K562 (cell line): ENCODE measurements around the gene NAT8L. TPM values are rescaled to one million over a fixed set of nuclear protein-coding genes. Genes with fewer than 3 reads are reported as not detected.

ENCODE experiments used
- ADNP ChIP-seq: fragments of 200-800 bp; sonication (Bioruptor generic); IDR thresholded peaks from 2 replicates; pipeline ENCODE4 v1.6.1; 2016; ENCODE audit warnings: missing genetic modification characterization, missing compliant biosample characterization
- BACH1 ChIP-seq: fragments of 200-800 bp; sonication (Bioruptor generic); IDR thresholded peaks from 2 replicates; pipeline ENCODE4 v1.6.1; 2016; ENCODE audit warnings: missing genetic modification characterization, missing compliant biosample characterization
- ESRRA ChIP-seq: fragments of 450-650 bp; IDR thresholded peaks from 2 replicates; pipeline ENCODE4 v1.6.1; 2014; ENCODE audit warnings: low read depth, mild to moderate bottlenecking, moderate library complexity, borderline replicate concordance
- ESRRB ChIP-seq: fragments of 250-450 bp; sonication (Bioruptor Pico); IDR thresholded peaks from 2 replicates; pipeline ENCODE4 v1.5.0; 2020; ENCODE audit warnings: mild to moderate bottlenecking, moderate library complexity, borderline replicate concordance
- FIP1L1 ChIP-seq: fragments of 200-400 bp; formaldehyde crosslinking; IDR thresholded peaks from 2 replicates; pipeline ENCODE4 v1.6.1; 2018; ENCODE audit warnings: mild to moderate bottlenecking, low read depth, low read length; ENCODE audit not compliant: poor library complexity, severe bottlenecking
- JUN ChIP-seq, 2 experiments: sonication (generic) in 1 of 2; formaldehyde crosslinking in 1 of 2; IDR thresholded peaks; 2 replicates each; pipeline versions ENCODE4 v1.6.1 to v1.8.0; 2012 to 2022; ENCODE audit warnings: borderline replicate concordance in 2 of 2, mild to moderate bottlenecking in 2 of 2, improper control_type of control experiment in 1 of 2, low read depth in 1 of 2, low read length in 1 of 2, missing genetic modification reagents in 1 of 2
- LEF1 ChIP-seq: fragments of 450-650 bp; IDR thresholded peaks from 2 replicates; pipeline ENCODE4 v1.6.1; 2016; ENCODE audit warnings: mild to moderate bottlenecking
- MEIS2 ChIP-seq: fragments of 450-650 bp; IDR thresholded peaks from 2 replicates; pipeline ENCODE4 v1.6.1; 2014; ENCODE audit warnings: mild to moderate bottlenecking; ENCODE audit not compliant: partially characterized antibody
- POLR2A ChIP-seq: fragments of 450-650 bp; conservative IDR thresholded peaks from 2 replicates; pipeline ENCODE4 v1.6.1; 2016
- RB1 ChIP-seq: fragments of 450-650 bp; IDR thresholded peaks from 2 replicates; pipeline ENCODE4 v1.6.1; 2017; ENCODE audit warnings: low read depth, mild to moderate bottlenecking
- RBBP5 ChIP-seq: fragments of 200-600 bp; sonication (generic); IDR thresholded peaks from 2 replicates; pipeline ENCODE4 v1.6.1; 2012; ENCODE audit warnings: borderline replicate concordance, mild to moderate bottlenecking, low read length, control low read depth, inconsistent platforms; ENCODE audit not compliant: insufficient read depth, poor library complexity, severe bottlenecking
- SMARCA5 ChIP-seq: fragments of 450-650 bp; IDR thresholded peaks from 2 replicates; pipeline ENCODE4 v1.6.1; 2016
- TEAD1 ChIP-seq, 2 experiments: fragments of 450-650 bp in 1 of 2; sonication (generic) in 1 of 2; formaldehyde crosslinking; IDR thresholded peaks; 2 replicates each; pipeline versions ENCODE4 v1.4.0 to v1.8.0; 2020 to 2022; ENCODE audit warnings: mild to moderate bottlenecking in 2 of 2, missing genetic modification reagents in 1 of 2
- polyA plus RNA-seq, 8 experiments: library from polyadenylated mRNA; depleted of rRNA in 4 of 8; stranded (reverse) in 5 of 8; unstranded in 3 of 8; fragments of >200 nt; fragmentation: Nextera tagmentation in 2 of 8; fragmentation: Illumina TruSeq in 1 of 8; extraction: Ambion mirVana in 2 of 8; extraction: Trizol in 1 of 8; gene quantifications; 2 replicates each; pipeline versions ENCODE4 v1.2.1 to v1.2.3, GENCODE V29; 2011 to 2014; ENCODE audit warnings: inconsistent platforms in 1 of 8, missing spikeins in 1 of 8
- total RNA-seq, 7 experiments: library from RNA; depleted of rRNA in 6 of 7; stranded (reverse); fragments of >200 nt in 6 of 7; fragmentation: Illumina TruSeq in 2 of 7; extraction: Trizol in 2 of 7; gene quantifications; 2 replicates each; pipeline versions ENCODE4 v1.2.1 to v1.2.3, GENCODE V29; 2011 to 2021; ENCODE audit warnings: low replicate concordance in 1 of 7
- TF ChIP-seq, protein P1 (sequence below): sonication (generic); formaldehyde crosslinking; IDR thresholded peaks from 2 replicates; pipeline ENCODE4 v1.8.1; 2023; ENCODE audit warnings: mild to moderate bottlenecking, missing genetic modification reagents
- TF ChIP-seq, protein P2 (sequence below): fragments of 250-450 bp; sonication (Bioruptor Pico); IDR thresholded peaks from 2 replicates; pipeline ENCODE4 v1.5.0; 2021
- TF ChIP-seq, protein P3 (sequence below): fragments of 250-450 bp; sonication (Bioruptor Pico); IDR thresholded peaks from 2 replicates; pipeline ENCODE4 v1.5.0; 2020; ENCODE audit warnings: mild to moderate bottlenecking
- TF ChIP-seq, protein P4 (sequence below), 2 experiments: IDR thresholded peaks; 2 replicates each; pipeline ENCODE4 v1.6.1; 2011; ENCODE audit warnings: borderline replicate concordance in 1 of 2, control low read depth in 1 of 2, low read depth in 1 of 2, low read length in 1 of 2, mild to moderate bottlenecking in 1 of 2, mixed read lengths in 1 of 2, moderate library complexity in 1 of 2; ENCODE audit not compliant: insufficient read depth in 1 of 2, insufficient read length in 1 of 2, poor library complexity in 1 of 2, severe bottlenecking in 1 of 2; ENCODE audit errors: extremely low read depth in 1 of 2
- TF ChIP-seq, protein P5 (sequence below): fragments of 450-650 bp; IDR thresholded peaks from one replicate; pipeline ENCODE4 v1.6.1; 2018; ENCODE audit warnings: mild to moderate bottlenecking, moderate library complexity; ENCODE audit not compliant: partially characterized antibody

NAT8L gene
- total and polyA plus RNA-seq, 9 of the 15 experiments (the other 6 are each of a cell fraction or from before 2014, with no cell fraction given): 0.06 to 11.0 (median 1.5) TPM

DNA sequence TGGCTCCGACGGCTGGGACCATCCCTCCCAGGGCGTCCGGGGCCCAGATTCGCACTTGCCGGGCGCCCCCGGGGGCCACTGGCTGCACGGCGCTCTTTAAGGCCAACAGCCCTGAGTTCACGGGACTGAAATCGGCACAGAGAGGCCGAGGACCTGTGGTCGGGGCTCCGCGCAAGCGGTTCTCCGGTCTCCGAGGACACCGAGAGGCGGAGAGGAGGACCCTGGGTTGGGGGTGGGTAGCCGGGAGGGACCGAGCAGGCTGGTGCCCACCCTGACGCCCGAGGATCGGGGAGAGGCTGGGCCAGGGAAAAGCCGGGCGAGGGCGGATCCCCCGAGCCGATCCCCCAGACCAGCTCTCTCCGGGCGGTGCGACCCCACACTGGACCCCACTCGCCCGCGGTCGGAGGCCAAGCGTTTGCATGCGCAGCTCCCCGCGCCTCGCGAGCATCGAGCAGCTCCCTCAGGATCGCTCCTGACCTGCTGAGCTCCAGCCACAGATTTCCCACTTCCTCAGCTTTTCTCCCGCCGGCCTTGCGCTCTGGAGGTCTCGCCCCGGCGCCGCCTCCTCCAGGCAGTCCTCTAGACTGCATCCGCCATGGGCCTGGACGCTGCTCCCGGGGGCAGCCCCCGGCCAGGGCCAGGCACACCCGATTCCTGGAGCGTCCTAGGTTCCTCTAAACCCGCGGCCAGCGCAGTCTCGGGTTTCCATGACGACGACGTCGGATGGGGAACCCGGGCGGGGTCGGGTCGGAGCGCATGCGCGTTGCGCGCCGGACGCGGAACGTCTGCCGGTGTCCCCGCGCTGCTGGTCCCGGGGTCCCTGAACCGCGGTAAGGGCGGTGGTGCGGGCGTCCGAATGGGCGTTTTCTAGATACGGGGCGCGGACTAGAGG is 17.6 kb upstream of the NAT8L start (continued):
- TF ChIP-seq, protein P1, sequence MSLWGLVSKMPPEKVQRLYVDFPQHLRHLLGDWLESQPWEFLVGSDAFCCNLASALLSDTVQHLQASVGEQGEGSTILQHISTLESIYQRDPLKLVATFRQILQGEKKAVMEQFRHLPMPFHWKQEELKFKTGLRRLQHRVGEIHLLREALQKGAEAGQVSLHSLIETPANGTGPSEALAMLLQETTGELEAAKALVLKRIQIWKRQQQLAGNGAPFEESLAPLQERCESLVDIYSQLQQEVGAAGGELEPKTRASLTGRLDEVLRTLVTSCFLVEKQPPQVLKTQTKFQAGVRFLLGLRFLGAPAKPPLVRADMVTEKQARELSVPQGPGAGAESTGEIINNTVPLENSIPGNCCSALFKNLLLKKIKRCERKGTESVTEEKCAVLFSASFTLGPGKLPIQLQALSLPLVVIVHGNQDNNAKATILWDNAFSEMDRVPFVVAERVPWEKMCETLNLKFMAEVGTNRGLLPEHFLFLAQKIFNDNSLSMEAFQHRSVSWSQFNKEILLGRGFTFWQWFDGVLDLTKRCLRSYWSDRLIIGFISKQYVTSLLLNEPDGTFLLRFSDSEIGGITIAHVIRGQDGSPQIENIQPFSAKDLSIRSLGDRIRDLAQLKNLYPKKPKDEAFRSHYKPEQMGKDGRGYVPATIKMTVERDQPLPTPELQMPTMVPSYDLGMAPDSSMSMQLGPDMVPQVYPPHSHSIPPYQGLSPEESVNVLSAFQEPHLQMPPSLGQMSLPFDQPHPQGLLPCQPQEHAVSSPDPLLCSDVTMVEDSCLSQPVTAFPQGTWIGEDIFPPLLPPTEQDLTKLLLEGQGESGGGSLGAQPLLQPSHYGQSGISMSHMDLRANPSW (CRISPR knock-in tag): no peak
- no peak for TF ChIP-seq BACH1 (tag)
- TF ChIP-seq RB1: peak; percentile 48
- TF ChIP-seq SMARCA5: peak; percentile 78; the same call in 1 of the 2 replicates
- TF ChIP-seq JUN (IDR thresholded peaks at IDR 0.05; ENCODE audit: borderline replicate concordance, low read depth, low read length): no peak
- TF ChIP-seq JUN (CRISPR knock-in tag; IDR thresholded peaks at IDR 0.05; ENCODE audit: borderline replicate concordance): no peak
- TF ChIP-seq ESRRB (CRISPR knock-in tag): no peak
- TF ChIP-seq MEIS2: peak; percentile 72
- no peak for TF ChIP-seq RBBP5
- peak; percentile 68 for TF ChIP-seq FIP1L1
- TF ChIP-seq TEAD1 (CRISPR knock-in tag; IDR thresholded peaks at IDR 0.05): peak in 1 of 2 experiments; percentile 75; a peak in 1 of 4 replicates
- TF ChIP-seq, protein P2, sequence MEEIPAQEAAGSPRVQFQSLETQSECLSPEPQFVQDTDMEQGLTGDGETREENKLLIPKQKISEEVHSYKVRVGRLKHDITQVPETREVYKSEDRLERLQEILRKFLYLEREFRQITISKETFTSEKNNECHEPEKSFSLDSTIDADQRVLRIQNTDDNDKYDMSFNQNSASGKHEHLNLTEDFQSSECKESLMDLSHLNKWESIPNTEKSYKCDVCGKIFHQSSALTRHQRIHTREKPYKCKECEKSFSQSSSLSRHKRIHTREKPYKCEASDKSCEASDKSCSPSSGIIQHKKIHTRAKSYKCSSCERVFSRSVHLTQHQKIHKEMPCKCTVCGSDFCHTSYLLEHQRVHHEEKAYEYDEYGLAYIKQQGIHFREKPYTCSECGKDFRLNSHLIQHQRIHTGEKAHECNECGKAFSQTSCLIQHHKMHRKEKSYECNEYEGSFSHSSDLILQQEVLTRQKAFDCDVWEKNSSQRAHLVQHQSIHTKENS (CRISPR knock-in tag): no peak
- no peak for TF ChIP-seq LEF1
- TF ChIP-seq ADNP (tag): peak; percentile 75
- peak; percentile 56; the same call in 1 of the 2 replicates for TF ChIP-seq POLR2A
- TF ChIP-seq, protein P3, sequence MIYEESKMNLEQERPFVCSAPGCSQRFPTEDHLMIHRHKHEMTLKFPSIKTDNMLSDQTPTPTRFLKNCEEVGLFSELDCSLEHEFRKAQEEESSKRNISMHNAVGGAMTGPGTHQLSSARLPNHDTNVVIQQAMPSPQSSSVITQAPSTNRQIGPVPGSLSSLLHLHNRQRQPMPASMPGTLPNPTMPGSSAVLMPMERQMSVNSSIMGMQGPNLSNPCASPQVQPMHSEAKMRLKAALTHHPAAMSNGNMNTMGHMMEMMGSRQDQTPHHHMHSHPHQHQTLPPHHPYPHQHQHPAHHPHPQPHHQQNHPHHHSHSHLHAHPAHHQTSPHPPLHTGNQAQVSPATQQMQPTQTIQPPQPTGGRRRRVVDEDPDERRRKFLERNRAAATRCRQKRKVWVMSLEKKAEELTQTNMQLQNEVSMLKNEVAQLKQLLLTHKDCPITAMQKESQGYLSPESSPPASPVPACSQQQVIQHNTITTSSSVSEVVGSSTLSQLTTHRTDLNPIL (CRISPR knock-in tag): no peak
- TF ChIP-seq, protein P4, sequence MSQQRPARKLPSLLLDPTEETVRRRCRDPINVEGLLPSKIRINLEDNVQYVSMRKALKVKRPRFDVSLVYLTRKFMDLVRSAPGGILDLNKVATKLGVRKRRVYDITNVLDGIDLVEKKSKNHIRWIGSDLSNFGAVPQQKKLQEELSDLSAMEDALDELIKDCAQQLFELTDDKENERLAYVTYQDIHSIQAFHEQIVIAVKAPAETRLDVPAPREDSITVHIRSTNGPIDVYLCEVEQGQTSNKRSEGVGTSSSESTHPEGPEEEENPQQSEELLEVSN (IDR thresholded peaks at IDR 0.05; ENCODE audit: borderline replicate concordance in 1 of 2, extremely low read depth in 1 of 2, insufficient read depth in 1 of 2, insufficient read length in 1 of 2, low read depth in 1 of 2, low read length in 1 of 2, poor library complexity in 1 of 2, severe bottlenecking in 1 of 2): no peak
- TF ChIP-seq, protein P5, sequence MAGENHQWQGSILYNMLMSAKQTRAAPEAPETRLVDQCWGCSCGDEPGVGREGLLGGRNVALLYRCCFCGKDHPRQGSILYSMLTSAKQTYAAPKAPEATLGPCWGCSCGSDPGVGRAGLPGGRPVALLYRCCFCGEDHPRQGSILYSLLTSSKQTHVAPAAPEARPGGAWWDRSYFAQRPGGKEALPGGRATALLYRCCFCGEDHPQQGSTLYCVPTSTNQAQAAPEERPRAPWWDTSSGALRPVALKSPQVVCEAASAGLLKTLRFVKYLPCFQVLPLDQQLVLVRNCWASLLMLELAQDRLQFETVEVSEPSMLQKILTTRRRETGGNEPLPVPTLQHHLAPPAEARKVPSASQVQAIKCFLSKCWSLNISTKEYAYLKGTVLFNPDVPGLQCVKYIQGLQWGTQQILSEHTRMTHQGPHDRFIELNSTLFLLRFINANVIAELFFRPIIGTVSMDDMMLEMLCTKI: no peak
- TF ChIP-seq ESRRA: no peak
